Type B pancreatic cell (in vitro differentiated cells): ENCODE data around the gene RAPGEF6. TPM values are rescaled to one million over a fixed set of nuclear protein-coding genes. Genes with fewer than 3 reads are reported as not detected.
"Not testable (repeated sequence)": the region's sequence is repeated elsewhere in the genome, so short reads cannot be mapped to it uniquely, and the experiment has no call there.

ENCODE experiments used
- DNase-seq: peaks from one replicate; pipeline ENCODE4 v3.0.0; 2021; ENCODE audit warnings: mixed read lengths; ENCODE audit not compliant: unreplicated experiment; ENCODE audit errors: extremely low spot score
- H3K27ac Mint-ChIP-seq: 2 replicates; pipeline ENCODE4 v1.8.0; 2021; ENCODE audit warnings: mild to moderate bottlenecking, mixed read lengths
- H3K27me3 Mint-ChIP-seq: 2 replicates; pipeline ENCODE4 v1.8.0; 2021; ENCODE audit warnings: mixed read lengths
- H3K36me3 Mint-ChIP-seq: 2 replicates; pipeline ENCODE4 v1.8.0; 2021; ENCODE audit warnings: mixed read lengths
- H3K4me1 Mint-ChIP-seq: one replicate; pipeline ENCODE4 v1.8.0; 2021; ENCODE audit warnings: mixed read lengths; ENCODE audit not compliant: unreplicated experiment
- H3K4me3 Mint-ChIP-seq: 2 replicates; pipeline ENCODE4 v1.8.0; 2021; ENCODE audit warnings: mild to moderate bottlenecking, mixed read lengths
- H3K9me3 Mint-ChIP-seq: 2 replicates; pipeline ENCODE4 v1.8.0; 2021; ENCODE audit warnings: mixed read lengths
- CTCF ChIP-seq: fragments of 200-600 bp; sonication (generic); conservative IDR thresholded peaks from 2 replicates; pipeline ENCODE4 v1.5.0; 2021; ENCODE audit warnings: antibody characterized with exemption, mild to moderate bottlenecking
- total RNA-seq: library from RNA; stranded (reverse); gene quantifications from 2 replicates; pipeline ENCODE4 v1.2.1, GENCODE V29; 2021; ENCODE audit warnings: low replicate concordance

Gene RAPGEF6
- total RNA-seq, 1 donor from 2014 or later = 23.4 TPM

- H3K4me1 Mint-ChIP-seq = no peaks in the 10 kb centered on the region
- H3K27ac Mint-ChIP-seq = no peak overlapping the region
- peaks cover 3% of the 10 kb centered on the region for H3K36me3 Mint-ChIP-seq
- no peak for DNase-seq
- H3K27me3 Mint-ChIP-seq = no peaks in the 10 kb centered on the region
- H3K4me3 Mint-ChIP-seq = no peak overlapping the region
- H3K9me3 Mint-ChIP-seq = no peaks in the 10 kb centered on the region
- no peak for TF ChIP-seq CTCF
These were observed 27.0 kb downstream of the RAPGEF6 start for GRCh38 chr5:131607903-131608540.

GRCh38 chr5:131607418-131607817 is 27.6 kb downstream of the RAPGEF6 start:
- Mint-ChIP-seq H3K36me3 (peaks cover 3% of the 10 kb centered on the region), H3K27me3 (no peaks in the 10 kb centered on the region), H3K4me3 (no peak overlapping the region), H3K27ac (no peak overlapping the region), H3K9me3 (no peaks in the 10 kb centered on the region), H3K4me1 (no peaks in the 10 kb centered on the region)
- no peak for DNase-seq
- no peak for TF ChIP-seq CTCF

GRCh38 chr5:131605086-131605485 is 29.9 kb downstream of the RAPGEF6 start:
- H3K36me3 Mint-ChIP-seq = peaks cover 10% of the 10 kb centered on the region
- no peaks in the 10 kb centered on the region for H3K9me3 Mint-ChIP-seq
- H3K27ac Mint-ChIP-seq = no peak overlapping the region
- TF ChIP-seq CTCF = no peak
- H3K4me3 Mint-ChIP-seq = no peak overlapping the region
- no peaks in the 10 kb centered on the region for H3K27me3 Mint-ChIP-seq
- DNase-seq = no peak
- no peaks in the 10 kb centered on the region for H3K4me1 Mint-ChIP-seq

GRCh38 chr5:131595088-131596033 is 39.7 kb downstream of the RAPGEF6 start:
- Mint-ChIP-seq H3K4me1 (peaks cover 8% of the 10 kb centered on the region), H3K4me3 (no peak overlapping the region), H3K9me3 (no peaks in the 10 kb centered on the region), H3K27me3 (no peaks in the 10 kb centered on the region), H3K36me3 (peaks cover 14% of the 10 kb centered on the region), H3K27ac (no peak overlapping the region)
- TF ChIP-seq CTCF = no peak
- DNase-seq = no peak

- H3K4me3 Mint-ChIP-seq = no peak overlapping the region
- H3K4me1 Mint-ChIP-seq = peaks cover 15% of the 10 kb centered on the region
- peaks cover 14% of the 10 kb centered on the region for H3K36me3 Mint-ChIP-seq
- H3K27ac Mint-ChIP-seq = no peak overlapping the region
- DNase-seq = no peak
- H3K27me3 Mint-ChIP-seq = no peaks in the 10 kb centered on the region
- no peak for TF ChIP-seq CTCF
- H3K9me3 Mint-ChIP-seq = no peaks in the 10 kb centered on the region
These were observed 41.1 kb downstream of the RAPGEF6 start for GRCh38 chr5:131593921-131594320.

- DNase-seq, H3K27me3 Mint-ChIP-seq, H3K9me3 Mint-ChIP-seq, H3K4me3 Mint-ChIP-seq, H3K27ac Mint-ChIP-seq: not testable (repeated sequence)
- H3K4me1 Mint-ChIP-seq = peaks cover 15% of the 10 kb centered on the region
- peaks cover 14% of the 10 kb centered on the region for H3K36me3 Mint-ChIP-seq
These were observed 41.6 kb downstream of the RAPGEF6 start for GRCh38 chr5:131593436-131593835.
